Measurements from ENCODE around the gene MSRB3.

The MSRB3 gene

GRCh38 chr12:65511134-65511834, 232.8 kb downstream of the MSRB3 start:
- H3K4me3 ChIP-seq (ENCODE audit: low read length), result no peak overlapping the region
- no peak for DNase-seq (ENCODE audit: low read depth)
- no peak for TF ChIP-seq CTCF (conservative IDR thresholded peaks at IDR 0.05; ENCODE audit: low read depth, low read length)

GRCh38 chr12:65511912-65512311, 233.4 kb downstream of the MSRB3 start:
- no peak for DNase-seq (ENCODE audit: low read depth)
- no peak for TF ChIP-seq CTCF (conservative IDR thresholded peaks at IDR 0.05; ENCODE audit: low read depth, low read length)
- no peak overlapping the region for H3K4me3 ChIP-seq (ENCODE audit: low read length)

Measured in retinal pigment epithelial cell (primary cell).